Pancreas (tissue), 10 donors: ENCODE measurements around the gene LCMT2. TPM values are rescaled to one million over a fixed set of nuclear protein-coding genes. Genes with fewer than 3 reads are reported as not detected.

Experiments
- ATAC-seq, 4 donors: fragments of 200-7000 bp; cut with Tn5 transposase; one replicate each; pipeline versions ENCODE4 v1.8.0 to v1.9.1; 2020; ENCODE audit warnings: mild to moderate bottlenecking in 4 of 4, moderate library complexity in 4 of 4
- DNase-seq, 6 donors: peaks; one replicate each; pipeline ENCODE4 v3.0.0-alpha.2; 2020
- FAIRE-seq: peaks from 2 replicates; lab custom pipeline; 2012; peaks lifted over from hg19 to GRCh38; lab: Jason Lieb, UNC
- H3K27ac ChIP-seq, 4 donors: fragments of 200-600 bp; sonication (generic); 1 replicate in 3 of 4; 2 replicates in 1 of 4; pipeline versions ENCODE4 v1.5.0 to v1.8.0; 2020
- H3K27me3 ChIP-seq, 4 donors: fragments of 200-600 bp; one replicate each; pipeline ENCODE4 v1.8.0; 2021
- H3K36me3 ChIP-seq, 3 donors: fragments of 200-600 bp; sonication (generic) in 1 of 3; one replicate each; pipeline versions ENCODE4 v1.5.0 to v1.8.0; 2020 to 2021
- H3K4me1 ChIP-seq, 3 donors: fragments of 200-600 bp; one replicate each; pipeline ENCODE4 v1.8.0; 2021
- H3K4me3 ChIP-seq, 4 donors: fragments of 200-600 bp; sonication (generic) in 2 of 4; one replicate each; pipeline versions ENCODE4 v1.5.0 to v1.8.0; 2020 to 2021
- H3K9me3 ChIP-seq, 4 donors: fragments of 200-600 bp; one replicate each; pipeline ENCODE4 v1.8.0; 2021
- WGBS, 2 donors: extraction: QIAGEN DNeasy Blood & Tissue Kit; methylation state at CpG; one replicate each; pipeline ENCODE4 v1.1.7; 2013; 5-methylcytosine and 5-hydroxymethylcytosine counted together
- intact Hi-C, 3 donors: fragments of 100-400 bp; cut with DNase I; formaldehyde crosslinking; loops; one replicate each; pipeline versions ENCODE4 v1.11.1 to v1.14.2; 2022
- polyA plus RNA-seq, 2 donors: library from polyadenylated mRNA; stranded (reverse); fragments of 200-250 nt; gene quantifications; one replicate each; pipeline ENCODE4 v1.2.3, GENCODE V29; 2013
- total RNA-seq, 6 donors: library from RNA; stranded (reverse); fragmentation: NEBNext Ultra II Directional in 4 of 6; extraction: Animal tissue kit (Norgen Biotek cat#: 25700) in 4 of 6; gene quantifications; one replicate each; pipeline versions ENCODE4 v1.2.1 to v1.2.4, GENCODE V29; 2021 to 2023
- TF ChIP-seq, protein P1 (sequence below), 4 donors: fragments of 200-600 bp; sonication (generic) in 3 of 4; IDR thresholded peaks; one replicate each; pipeline versions ENCODE4 v1.5.0 to v1.8.0; 2021; ENCODE audit warnings: antibody characterized with exemption in 4 of 4
- donor health status: healthy with polysubstance abuse.
- donor health status: DM: no; HTN: no; CAD: no; lungs with moderate emphysema.
- donor health status: DM: no; HTN: no; CAD: no.
- donor health status: control.
- donor health status: control.
- donor health status: Bipolar disorder and iron deficiency.
- donor health status: DM: yes; HTN: yes; CAD: no.
- donor health status: DM: no; HTN: no; CAD: no.
- donor health status: DM: no; HTN: no; CAD: no.
- donor health status: DM: yes; HTN: yes; CAD: no.

Gene LCMT2
- total and polyA plus RNA-seq, 8 donors, result 1.7 to 5.0 (median 3.9) TPM

DNA sequence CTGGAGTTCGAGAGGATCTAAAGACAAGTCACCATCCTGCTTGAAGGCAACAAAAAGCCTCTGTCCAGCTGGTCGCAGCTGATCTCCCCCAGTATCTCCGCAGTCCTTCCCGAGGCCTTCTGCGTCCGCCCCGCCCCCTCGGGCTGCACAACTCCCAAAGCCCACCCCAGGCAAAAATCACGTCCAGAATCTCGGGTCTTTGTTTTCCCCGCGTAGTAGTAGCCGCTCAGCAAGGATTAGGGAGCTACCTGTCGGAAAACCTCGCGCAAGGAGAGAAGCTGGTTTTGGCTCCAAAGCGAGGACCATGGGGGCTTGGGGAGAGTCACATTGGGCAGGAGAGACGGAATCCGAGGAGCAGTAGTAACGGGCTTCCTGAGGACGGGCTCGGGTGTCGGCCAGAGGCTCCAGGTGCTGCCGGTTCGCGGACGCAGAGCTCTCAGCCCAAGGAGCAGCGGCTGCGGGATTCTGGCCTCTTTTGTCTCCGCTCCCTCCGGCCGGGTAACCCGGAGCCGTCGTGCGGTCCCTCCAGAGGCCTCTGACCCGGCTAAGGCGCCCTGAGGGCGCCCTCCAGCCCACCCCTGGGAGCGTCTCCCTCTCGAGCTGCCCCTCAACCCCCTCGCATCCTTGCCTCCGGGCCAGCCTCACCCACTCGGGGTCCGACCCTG lies 40.1 kb upstream of the LCMT2 start:
- WGBS, 2 donors, result 0 to 1% methylated on average over 42 to 45 of the region's 45 CpGs
- Histone ChIP-seq H3K36me3 (peaks cover 0 to 21% (median 0%) of the 10 kb centered on the region in 3 donors), H3K4me1 (peaks cover 7 to 17% (median 13%) of the 10 kb centered on the region in 3 donors), H3K27me3 (no peaks in the 10 kb centered on the region), H3K27ac (peak overlapping the region; percentile 42 to 73 (median 49)), H3K4me3 (peak overlapping the region; percentile 55 to 88 (median 73)), H3K9me3 (no peaks in the 10 kb centered on the region)
- TF ChIP-seq, protein P1, sequence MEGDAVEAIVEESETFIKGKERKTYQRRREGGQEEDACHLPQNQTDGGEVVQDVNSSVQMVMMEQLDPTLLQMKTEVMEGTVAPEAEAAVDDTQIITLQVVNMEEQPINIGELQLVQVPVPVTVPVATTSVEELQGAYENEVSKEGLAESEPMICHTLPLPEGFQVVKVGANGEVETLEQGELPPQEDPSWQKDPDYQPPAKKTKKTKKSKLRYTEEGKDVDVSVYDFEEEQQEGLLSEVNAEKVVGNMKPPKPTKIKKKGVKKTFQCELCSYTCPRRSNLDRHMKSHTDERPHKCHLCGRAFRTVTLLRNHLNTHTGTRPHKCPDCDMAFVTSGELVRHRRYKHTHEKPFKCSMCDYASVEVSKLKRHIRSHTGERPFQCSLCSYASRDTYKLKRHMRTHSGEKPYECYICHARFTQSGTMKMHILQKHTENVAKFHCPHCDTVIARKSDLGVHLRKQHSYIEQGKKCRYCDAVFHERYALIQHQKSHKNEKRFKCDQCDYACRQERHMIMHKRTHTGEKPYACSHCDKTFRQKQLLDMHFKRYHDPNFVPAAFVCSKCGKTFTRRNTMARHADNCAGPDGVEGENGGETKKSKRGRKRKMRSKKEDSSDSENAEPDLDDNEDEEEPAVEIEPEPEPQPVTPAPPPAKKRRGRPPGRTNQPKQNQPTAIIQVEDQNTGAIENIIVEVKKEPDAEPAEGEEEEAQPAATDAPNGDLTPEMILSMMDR (IDR thresholded peaks at IDR 0.05), result no peak
- intact Hi-C loops, result no loop called here
- peak in 2 of 6 donors; percentile 3 to 24 for DNase-seq
- peak; percentile 47 to 75 (median 60) for ATAC-seq
- no peak for FAIRE-seq

DNA sequence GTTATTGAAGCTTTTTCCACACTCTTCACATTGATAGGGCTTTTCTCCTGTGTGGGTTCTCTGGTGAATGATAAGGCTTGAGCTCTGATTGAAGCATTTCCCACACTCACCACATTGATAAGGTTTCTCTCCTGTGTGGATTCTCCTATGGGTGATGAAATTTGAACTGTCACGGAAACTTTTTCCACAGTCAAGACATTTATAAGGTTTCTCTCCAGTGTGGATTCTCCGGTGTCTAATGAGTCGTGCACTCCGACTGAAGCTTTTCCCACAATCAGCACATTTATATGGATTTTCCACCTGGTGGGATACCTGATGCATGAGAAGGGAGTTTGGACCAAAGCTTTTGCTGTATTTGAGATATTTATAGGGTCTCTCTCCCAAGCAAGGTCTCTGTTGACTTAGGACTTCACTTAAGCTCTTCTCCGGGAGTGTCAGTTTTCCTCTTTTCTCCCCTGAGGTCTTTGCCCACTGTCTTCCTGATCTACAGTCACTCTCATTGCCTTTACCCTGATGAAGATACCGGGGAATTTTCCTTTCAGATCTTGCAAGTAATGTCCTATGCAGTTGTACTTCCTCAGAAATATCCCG lies 31.0 kb upstream of the LCMT2 start:
- FAIRE-seq (no peak), DNase-seq (no peak), ATAC-seq (no peak)
- TF ChIP-seq, protein P1 (IDR thresholded peaks at IDR 0.05), result no peak
- no peaks in the 10 kb centered on the region for H3K4me1 ChIP-seq
- no peaks in the 10 kb centered on the region for H3K27me3 ChIP-seq
- no peak overlapping the region for H3K4me3 ChIP-seq
- H3K27ac ChIP-seq, result no peak overlapping the region
- H3K36me3 ChIP-seq, result peaks cover 13 to 70% (median 17%) of the 10 kb centered on the region in 3 donors
- H3K9me3 ChIP-seq, result no peaks in the 10 kb centered on the region
- intact Hi-C loops, result no loop called here
- WGBS, 2 donors, result 97 to 98% methylated on average over 7 of the region's 7 CpGs

DNA sequence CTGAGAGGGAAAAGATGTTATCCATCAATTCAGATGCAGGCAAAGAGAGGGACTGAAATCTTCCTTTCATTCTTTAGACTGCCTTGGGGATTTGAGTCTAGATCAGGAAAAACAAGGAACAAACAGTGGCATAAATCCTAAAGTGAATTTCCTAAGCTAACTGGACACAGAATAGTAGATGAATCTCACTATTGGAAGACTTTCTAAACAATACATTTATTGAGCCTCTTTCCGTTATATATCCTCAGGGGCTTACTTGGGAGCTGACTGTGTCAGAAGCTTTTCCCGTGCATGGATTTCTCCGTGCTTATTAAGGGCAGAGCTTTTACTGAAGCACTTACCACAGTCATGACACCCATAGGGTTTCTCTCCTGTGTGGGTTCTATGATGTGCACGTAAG lies 30.4 kb upstream of the LCMT2 start:
- Histone ChIP-seq H3K36me3 (peaks cover 13 to 64% (median 17%) of the 10 kb centered on the region in 3 donors), H3K4me3 (no peak overlapping the region), H3K4me1 (no peaks in the 10 kb centered on the region), H3K9me3 (no peaks in the 10 kb centered on the region), H3K27ac (no peak overlapping the region), H3K27me3 (no peaks in the 10 kb centered on the region)
- DNase-seq (no peak), ATAC-seq (no peak), FAIRE-seq (no peak)
- intact Hi-C loops, result no loop called here
- TF ChIP-seq, protein P1 (IDR thresholded peaks at IDR 0.05), result no peak
- 88 to 100% methylated on average over 4 of the region's 4 CpGs for WGBS, 2 donors

DNA sequence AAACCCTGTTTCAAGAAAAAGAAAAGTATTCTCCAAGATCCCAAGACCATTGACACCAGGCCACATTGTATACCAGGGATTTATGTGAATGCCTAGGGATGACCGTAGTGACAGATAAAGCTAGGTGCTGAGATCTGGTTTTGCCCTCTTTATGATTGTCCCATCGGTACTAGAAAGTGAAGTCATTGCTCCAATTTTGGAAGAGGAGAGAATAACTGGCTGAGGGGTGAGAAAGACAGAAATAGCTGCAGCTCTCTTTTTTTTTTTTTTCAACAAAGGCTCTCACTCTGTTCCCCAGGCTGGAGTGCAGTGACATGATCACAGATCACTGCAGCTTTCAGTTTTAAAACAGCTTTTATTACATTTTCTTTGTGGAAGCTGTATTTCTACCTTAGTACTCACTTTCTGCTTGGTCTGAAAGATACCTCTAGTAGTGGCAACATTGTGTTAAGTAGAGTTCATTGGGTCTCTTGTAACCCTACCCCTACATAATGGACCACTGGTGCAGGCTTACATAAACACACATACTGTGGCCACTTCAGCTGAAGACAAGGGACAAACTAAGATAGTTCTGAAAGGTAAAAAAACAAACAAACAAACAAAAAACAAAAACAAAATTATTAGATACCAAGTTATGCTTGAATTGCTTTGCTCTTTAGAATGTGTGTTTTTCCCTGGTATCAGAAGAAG lies 22.5 kb upstream of the LCMT2 start:
- no peak for FAIRE-seq
- peaks cover 0 to 9% (median 0%) of the 10 kb centered on the region in 3 donors for H3K36me3 ChIP-seq
- TF ChIP-seq, protein P1 (IDR thresholded peaks at IDR 0.05), result no peak
- no peaks in the 10 kb centered on the region for H3K27me3 ChIP-seq
- 90 to 97% methylated on average over 2 of the region's 2 CpGs for WGBS, 2 donors
- no peak for DNase-seq
- no peak for ATAC-seq
- no peak overlapping the region for H3K27ac ChIP-seq
- H3K4me3 ChIP-seq, result no peak overlapping the region
- intact Hi-C loops, result no loop called here
- H3K9me3 ChIP-seq, result no peaks in the 10 kb centered on the region
- H3K4me1 ChIP-seq, result no peaks in the 10 kb centered on the region
